VCaP (cell line): ENCODE results near the gene RBM4.
A peak's percentile ranks its signal among the peaks of the same experiment; 100 is the strongest.

ENCODE experiments used
- H3K27ac ChIP-seq: fragments of 450-650 bp; 2 replicates; pipeline ENCODE4 v1.5.1; 2017
- TF ChIP-seq, protein P1 (sequence below): fragments of 450-650 bp; conservative IDR thresholded peaks from 2 replicates; pipeline ENCODE4 v1.5.1; 2017; ENCODE audit warnings: mild to moderate bottlenecking, moderate library complexity

The RBM4 gene

DNA sequence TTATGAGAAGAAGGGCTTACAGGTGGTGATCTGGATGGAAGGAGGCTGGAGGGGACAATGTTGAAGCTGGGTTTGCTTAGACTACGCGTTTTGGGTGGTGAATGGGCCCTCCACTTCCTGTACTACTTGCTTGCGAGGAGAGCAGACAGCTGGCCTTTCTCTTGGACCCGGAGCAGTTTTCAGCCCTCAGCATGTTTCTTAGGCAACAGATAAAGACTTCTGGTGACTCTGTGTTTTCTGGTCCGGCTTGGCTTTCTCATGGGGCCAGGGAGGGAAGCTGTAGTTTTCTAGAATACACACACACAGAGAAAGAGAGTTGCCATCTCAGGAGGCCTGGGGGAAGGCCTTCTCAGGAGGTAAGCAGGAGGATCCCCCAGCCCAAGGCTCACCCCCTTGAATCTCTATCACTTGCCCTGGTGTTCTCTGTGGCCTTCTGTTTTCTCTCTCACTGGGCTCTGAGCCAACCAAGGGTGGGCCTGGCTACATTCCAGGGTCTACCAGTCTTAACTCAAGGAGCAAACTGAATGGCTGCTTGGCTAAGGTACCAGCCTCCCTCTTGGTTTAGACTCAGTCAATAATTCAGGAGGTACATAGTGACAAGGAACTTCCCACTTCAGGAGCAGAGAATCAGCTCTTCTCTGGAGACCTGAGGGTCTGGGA, 43.1 kb upstream of the RBM4 start:
- TF ChIP-seq, protein P1, sequence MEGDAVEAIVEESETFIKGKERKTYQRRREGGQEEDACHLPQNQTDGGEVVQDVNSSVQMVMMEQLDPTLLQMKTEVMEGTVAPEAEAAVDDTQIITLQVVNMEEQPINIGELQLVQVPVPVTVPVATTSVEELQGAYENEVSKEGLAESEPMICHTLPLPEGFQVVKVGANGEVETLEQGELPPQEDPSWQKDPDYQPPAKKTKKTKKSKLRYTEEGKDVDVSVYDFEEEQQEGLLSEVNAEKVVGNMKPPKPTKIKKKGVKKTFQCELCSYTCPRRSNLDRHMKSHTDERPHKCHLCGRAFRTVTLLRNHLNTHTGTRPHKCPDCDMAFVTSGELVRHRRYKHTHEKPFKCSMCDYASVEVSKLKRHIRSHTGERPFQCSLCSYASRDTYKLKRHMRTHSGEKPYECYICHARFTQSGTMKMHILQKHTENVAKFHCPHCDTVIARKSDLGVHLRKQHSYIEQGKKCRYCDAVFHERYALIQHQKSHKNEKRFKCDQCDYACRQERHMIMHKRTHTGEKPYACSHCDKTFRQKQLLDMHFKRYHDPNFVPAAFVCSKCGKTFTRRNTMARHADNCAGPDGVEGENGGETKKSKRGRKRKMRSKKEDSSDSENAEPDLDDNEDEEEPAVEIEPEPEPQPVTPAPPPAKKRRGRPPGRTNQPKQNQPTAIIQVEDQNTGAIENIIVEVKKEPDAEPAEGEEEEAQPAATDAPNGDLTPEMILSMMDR = no peak
- H3K27ac ChIP-seq = peak overlapping the region; percentile 2; the same call in 1 of the 2 replicates

DNA sequence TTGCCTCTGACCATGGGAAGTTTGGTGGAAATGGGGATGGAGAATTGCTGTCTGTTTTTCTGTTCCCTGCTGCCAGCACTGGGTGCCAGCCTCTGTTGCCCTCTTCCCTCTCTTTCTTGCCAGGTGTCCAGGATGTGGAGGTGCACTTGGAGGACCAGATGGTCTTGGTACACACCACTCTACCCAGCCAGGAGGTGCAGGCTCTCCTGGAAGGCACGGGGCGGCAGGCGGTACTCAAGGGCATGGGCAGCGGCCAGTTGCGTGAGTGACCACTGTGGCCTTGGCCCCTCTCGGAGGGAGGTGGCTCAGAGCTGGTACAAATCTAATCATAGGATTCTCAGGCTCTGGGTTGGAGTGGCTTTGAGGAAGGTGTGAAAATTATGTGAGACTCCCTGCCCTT, 39.5 kb upstream of the RBM4 start:
- TF ChIP-seq, protein P1 = no peak
- no peak overlapping the region for H3K27ac ChIP-seq

DNA sequence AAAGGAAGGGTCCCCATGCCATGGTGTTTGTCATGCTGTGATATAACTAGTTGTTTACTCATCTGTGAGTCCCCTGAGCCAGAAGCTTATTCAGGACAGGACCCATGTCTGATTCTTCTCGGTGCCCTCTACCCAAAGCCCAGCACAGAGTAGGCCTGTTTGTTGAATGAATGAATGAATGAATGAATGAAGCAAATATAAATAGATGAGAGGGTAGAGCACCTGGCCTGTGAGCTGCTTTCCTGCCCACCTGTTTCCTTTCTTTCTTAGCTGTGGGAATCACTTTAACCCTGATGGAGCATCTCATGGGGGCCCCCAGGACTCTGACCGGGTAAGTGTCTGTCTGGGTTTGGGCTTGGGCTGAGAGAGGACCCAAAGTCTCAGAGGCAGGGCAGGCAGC, 38.3 kb upstream of the RBM4 start:
- TF ChIP-seq, protein P1 = no peak
- H3K27ac ChIP-seq = no peak overlapping the region

DNA sequence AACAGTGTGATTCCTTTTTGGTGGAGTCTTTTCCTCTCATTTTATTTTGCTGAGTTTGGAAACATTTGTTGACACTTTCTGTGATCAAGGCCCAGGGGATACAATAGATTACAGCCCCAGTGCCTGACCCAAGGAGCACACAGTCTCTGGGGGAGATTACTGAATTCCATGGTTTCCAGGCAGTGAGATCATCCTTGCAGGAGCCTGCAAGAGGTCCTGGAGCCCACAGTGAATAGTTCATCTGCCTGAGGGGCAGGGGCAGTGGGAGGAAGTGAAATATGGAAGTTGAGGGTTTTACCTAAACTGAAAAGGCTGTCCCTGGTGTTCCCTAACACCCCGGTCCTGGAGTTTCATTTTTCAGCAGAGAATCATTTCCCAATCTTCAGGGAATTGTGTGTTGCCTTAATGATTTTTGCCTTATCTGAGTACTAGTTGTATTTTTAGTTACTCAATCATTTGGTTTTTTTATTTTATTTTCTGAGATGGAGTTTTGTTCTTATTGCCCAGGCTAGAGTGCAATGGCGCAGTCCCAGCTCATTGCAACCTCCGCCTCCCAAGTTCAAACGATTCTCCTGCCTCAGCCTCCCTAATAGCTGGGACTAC, 37.8 kb upstream of the RBM4 start:
- TF ChIP-seq, protein P1 = no peak
- H3K27ac ChIP-seq = no peak overlapping the region

DNA sequence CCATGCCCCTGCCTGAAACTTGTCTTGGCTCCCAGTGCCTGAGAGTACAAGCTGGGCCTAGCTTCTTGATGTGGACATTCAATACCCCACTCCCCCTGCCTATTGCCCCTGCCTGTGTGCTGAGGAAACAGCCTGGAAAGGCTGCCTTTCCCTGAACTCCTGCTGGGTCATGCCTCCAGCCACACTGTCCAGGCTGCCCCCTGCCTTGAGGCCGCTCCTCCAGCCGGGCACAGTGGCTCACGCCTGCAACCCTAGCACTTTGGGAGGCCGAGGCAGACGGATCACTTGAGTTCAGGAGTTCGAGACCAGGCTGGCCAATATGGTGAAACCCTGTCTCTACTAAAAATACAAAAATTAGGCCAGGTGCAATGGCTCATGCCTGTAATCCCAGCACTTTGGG, 35.4 kb upstream of the RBM4 start:
- H3K27ac ChIP-seq = no peak overlapping the region
- TF ChIP-seq, protein P1 = no peak

DNA sequence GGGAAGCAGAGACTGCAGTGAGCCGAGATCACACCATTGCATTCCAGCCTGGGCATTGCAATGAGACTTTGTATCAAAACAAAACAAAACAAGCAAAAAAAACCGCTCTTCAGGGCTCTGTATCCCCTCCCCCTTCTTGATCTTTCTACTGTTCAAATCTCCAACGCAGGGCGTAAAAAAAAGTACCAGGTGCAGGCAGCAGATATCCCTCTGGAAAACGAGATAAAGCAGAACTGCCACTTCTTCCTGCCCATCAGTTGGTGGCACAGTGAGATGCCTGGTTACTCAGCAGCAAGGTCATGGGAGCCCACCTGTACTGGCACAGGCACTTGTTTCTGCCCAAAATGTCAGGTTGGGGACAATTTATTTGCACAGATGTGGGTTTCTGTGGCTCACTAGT, 34.3 kb upstream of the RBM4 start:
- TF ChIP-seq, protein P1 = no peak
- no peak overlapping the region for H3K27ac ChIP-seq

DNA sequence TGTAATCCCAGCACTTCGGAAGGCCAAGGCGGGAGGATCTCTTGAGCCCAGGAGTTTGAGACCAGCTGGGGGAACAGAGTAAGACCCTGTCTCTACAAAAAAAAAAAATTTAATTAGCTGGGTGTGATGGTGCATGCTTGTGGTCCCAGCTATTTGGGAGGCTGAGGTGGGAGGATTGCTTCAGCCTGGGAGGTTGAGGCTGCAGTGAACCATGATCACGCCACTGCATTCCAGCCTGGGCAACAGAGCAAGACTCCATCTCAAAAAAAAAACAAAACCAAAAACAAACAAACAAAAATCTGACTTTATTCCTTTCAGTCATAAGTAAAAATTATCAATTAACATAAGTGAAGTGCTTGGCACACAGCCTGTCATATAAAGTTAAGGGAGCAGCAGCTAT, 31.9 kb upstream of the RBM4 start:
- H3K27ac ChIP-seq = peak overlapping the region; percentile 33

DNA sequence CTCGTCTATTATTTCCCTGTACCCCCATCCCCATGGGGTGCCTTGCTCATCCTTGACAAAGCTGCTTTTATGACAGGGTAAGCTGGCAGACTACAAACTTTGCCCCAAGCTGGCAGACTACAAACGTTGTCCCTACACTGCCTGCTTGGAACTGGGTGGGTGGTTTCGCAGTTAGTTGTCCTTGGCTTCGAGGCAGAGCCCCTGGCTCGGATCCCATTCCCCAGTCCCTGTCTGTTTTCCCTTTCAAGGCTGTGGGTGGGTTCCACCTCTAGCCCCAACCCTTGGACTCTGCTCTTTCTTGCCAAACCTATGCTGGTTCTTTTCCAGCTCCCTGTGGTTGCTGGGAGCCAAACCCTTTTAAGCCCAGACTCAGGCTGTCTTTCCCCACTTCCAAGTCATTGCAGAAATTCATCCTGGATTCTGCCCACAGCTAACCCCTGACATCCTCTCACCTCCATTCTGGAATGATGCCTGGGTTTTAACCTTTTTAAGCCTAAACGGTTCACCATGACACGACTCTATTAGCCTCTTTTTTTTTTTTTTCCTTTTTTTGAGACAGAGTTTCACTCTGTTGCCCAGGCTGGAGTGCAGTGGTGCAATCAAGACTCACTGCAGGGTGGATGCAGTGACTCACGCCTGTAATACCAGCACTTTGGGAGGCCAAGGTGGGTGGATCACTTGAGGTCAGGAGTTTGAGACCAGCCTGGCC, 31.2 kb upstream of the RBM4 start:
- TF ChIP-seq, protein P1 = no peak
- peak overlapping the region; percentile 33 for H3K27ac ChIP-seq
